ENCODE measurements around the gene VEGFA. TPM values are rescaled to one million over a fixed set of nuclear protein-coding genes. Genes with fewer than 3 reads are reported as not detected.

VEGFA gene
- total RNA-seq, 1 donor from 2014 or later, result 194 TPM

DNA sequence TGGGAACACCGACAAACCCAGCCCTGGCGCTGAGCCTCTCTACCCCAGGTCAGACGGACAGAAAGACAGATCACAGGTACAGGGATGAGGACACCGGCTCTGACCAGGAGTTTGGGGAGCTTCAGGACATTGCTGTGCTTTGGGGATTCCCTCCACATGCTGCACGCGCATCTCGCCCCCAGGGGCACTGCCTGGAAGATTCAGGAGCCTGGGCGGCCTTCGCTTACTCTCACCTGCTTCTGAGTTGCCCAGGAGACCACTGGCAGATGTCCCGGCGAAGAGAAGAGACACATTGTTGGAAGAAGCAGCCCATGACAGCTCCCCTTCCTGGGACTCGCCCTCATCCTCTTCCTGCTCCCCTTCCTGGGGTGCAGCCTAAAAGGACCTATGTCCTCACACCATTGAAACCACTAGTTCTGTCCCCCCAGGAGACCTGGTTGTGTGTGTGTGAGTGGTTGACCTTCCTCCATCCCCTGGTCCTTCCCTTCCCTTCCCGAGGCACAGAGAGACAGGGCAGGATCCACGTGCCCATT lies 15.3 kb downstream of the VEGFA start:
- Histone ChIP-seq H3K27me3 (no peaks in the 10 kb centered on the region), H3K27ac (no peak overlapping the region), H3K4me3 (no peak overlapping the region), H3K36me3 (peaks cover 0 to 40% of the 10 kb centered on the region in 2 donors), H3K9me3 (no peaks in the 10 kb centered on the region), H3K4me1 (peaks cover 5% of the 10 kb centered on the region)
- intact Hi-C loops (cut with DNase I), result no loop called here
- no peak for DNase-seq (ENCODE audit: extremely low spot score in 2 of 2)
- TF ChIP-seq POLR2AphosphoS5 (IDR thresholded peaks at IDR 0.05; ENCODE audit: insufficient read depth in 1 of 2, low read depth in 1 of 2) (no peak), POLR2A (IDR thresholded peaks at IDR 0.05) (no peak)
- TF ChIP-seq, protein P1, sequence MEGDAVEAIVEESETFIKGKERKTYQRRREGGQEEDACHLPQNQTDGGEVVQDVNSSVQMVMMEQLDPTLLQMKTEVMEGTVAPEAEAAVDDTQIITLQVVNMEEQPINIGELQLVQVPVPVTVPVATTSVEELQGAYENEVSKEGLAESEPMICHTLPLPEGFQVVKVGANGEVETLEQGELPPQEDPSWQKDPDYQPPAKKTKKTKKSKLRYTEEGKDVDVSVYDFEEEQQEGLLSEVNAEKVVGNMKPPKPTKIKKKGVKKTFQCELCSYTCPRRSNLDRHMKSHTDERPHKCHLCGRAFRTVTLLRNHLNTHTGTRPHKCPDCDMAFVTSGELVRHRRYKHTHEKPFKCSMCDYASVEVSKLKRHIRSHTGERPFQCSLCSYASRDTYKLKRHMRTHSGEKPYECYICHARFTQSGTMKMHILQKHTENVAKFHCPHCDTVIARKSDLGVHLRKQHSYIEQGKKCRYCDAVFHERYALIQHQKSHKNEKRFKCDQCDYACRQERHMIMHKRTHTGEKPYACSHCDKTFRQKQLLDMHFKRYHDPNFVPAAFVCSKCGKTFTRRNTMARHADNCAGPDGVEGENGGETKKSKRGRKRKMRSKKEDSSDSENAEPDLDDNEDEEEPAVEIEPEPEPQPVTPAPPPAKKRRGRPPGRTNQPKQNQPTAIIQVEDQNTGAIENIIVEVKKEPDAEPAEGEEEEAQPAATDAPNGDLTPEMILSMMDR (IDR thresholded peaks at IDR 0.05), result no peak

DNA sequence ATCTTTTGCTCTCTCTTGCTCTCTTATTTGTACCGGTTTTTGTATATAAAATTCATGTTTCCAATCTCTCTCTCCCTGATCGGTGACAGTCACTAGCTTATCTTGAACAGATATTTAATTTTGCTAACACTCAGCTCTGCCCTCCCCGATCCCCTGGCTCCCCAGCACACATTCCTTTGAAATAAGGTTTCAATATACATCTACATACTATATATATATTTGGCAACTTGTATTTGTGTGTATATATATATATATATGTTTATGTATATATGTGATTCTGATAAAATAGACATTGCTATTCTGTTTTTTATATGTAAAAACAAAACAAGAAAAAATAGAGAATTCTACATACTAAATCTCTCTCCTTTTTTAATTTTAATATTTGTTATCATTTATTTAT lies 15.9 kb downstream of the VEGFA start:
- Histone ChIP-seq H3K9me3 (no peaks in the 10 kb centered on the region), H3K27me3 (no peaks in the 10 kb centered on the region), H3K4me1 (peaks cover 5% of the 10 kb centered on the region), H3K27ac (no peak overlapping the region), H3K4me3 (no peak overlapping the region), H3K36me3 (peaks cover 0 to 35% of the 10 kb centered on the region in 2 donors)
- no peak for DNase-seq (ENCODE audit: extremely low spot score in 2 of 2)
- intact Hi-C loops (cut with DNase I), result no loop called here
- TF ChIP-seq POLR2A (IDR thresholded peaks at IDR 0.05) (no peak), POLR2AphosphoS5 (IDR thresholded peaks at IDR 0.05; ENCODE audit: insufficient read depth in 1 of 2, low read depth in 1 of 2) (no peak)
- TF ChIP-seq, protein P1 (IDR thresholded peaks at IDR 0.05), result no peak

DNA sequence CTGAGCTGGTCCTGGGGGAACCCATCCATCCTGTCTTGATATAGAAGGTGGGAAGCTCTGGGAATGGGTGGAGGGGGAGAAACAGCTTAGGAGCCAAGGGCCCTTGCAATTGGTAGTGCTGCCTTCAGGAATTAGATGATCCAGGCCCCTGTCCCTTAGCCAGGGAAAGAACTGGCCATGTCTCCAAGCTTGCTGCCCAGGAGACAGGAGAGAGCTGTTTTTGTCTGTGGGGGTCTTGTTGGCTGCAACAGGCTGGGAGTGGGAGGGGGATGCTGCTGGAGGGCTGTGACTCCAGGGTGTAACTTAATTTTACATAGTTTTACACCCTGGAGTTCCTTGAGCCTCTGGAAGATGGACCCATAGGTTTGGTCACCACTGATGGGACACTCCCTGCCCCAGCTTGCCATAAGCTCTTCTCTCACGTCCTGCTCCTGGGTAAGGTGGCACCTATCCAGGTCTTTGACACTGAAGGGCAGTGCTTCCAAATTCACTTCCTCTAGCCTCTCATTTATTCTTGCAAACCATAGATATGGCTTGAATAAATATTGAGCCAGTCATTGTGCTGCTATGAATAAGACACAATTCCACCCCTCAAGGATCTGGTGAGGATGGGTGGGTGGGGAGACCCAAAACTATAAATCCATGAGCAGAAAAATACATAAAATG lies 16.8 kb downstream of the VEGFA start:
- no peaks in the 10 kb centered on the region for H3K27me3 ChIP-seq
- intact Hi-C loops (cut with DNase I), result no loop called here
- H3K27ac ChIP-seq, result no peak overlapping the region

DNA sequence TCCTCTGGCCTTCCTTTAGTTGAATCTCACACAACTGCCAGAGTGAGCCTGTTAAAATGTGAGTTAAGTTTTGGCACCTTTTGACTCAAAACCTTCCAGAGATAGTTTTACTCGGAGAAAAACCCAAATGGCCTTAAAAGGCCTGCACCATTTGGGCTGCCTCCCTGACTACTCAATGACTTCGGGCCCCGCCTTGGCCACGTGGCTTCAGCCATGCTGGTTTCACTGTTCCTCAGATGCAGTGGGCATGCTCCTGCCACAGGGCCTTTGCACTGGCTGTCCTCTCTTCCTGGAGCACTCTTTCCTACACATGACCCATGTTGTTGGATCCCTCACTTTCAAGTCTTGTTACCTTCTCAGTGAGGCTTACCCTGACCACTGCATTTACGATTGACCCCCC lies 18.3 kb downstream of the VEGFA start:
- Histone ChIP-seq H3K36me3 (peaks cover 0 to 21% of the 10 kb centered on the region in 2 donors), H3K9me3 (no peaks in the 10 kb centered on the region), H3K4me1 (peaks cover 5% of the 10 kb centered on the region), H3K27me3 (no peaks in the 10 kb centered on the region), H3K4me3 (no peak overlapping the region), H3K27ac (peak overlapping the region; percentile 20)
- TF ChIP-seq POLR2AphosphoS5 (IDR thresholded peaks at IDR 0.05; ENCODE audit: insufficient read depth in 1 of 2, low read depth in 1 of 2), result no peak
- TF ChIP-seq, protein P1 (IDR thresholded peaks at IDR 0.05), result no peak
- TF ChIP-seq POLR2A (IDR thresholded peaks at IDR 0.05), result no peak
- DNase-seq (ENCODE audit: extremely low spot score in 2 of 2), result no peak
- intact Hi-C loops (cut with DNase I), result no loop called here

More for the DNA sequence above, 16.8 kb downstream of the VEGFA start:
- TF ChIP-seq POLR2A (IDR thresholded peaks at IDR 0.05) (no peak), POLR2AphosphoS5 (IDR thresholded peaks at IDR 0.05; ENCODE audit: insufficient read depth in 1 of 2, low read depth in 1 of 2) (no peak)
- TF ChIP-seq, protein P1 (IDR thresholded peaks at IDR 0.05), result no peak
- no peak overlapping the region for H3K4me3 ChIP-seq
- peaks cover 0 to 29% of the 10 kb centered on the region in 2 donors for H3K36me3 ChIP-seq
- H3K9me3 ChIP-seq, result no peaks in the 10 kb centered on the region
- DNase-seq (ENCODE audit: extremely low spot score in 2 of 2), result no peak
- H3K4me1 ChIP-seq, result peaks cover 5% of the 10 kb centered on the region

DNA sequence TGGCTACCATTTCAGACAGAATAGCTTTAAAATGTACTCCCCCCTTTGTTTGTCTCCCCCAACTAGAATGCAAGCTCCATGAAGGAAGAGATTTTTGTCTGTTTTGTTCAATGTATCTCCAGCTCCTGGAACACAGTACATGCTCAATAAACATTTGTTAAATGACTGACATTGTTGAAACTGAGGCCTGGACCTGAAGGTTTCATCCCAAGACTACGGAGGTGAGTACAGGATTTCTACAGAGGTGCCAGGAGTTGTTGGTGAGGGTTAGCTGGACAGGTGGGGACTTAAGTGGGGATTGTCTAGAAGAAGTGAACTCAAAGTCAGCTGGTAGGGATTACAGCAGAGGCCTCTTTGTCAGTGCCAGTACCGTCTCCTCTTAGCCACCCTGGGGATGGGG lies 19.4 kb downstream of the VEGFA start:
- H3K9me3 ChIP-seq, result no peaks in the 10 kb centered on the region
- TF ChIP-seq, protein P1 (IDR thresholded peaks at IDR 0.05), result no peak
- no peak for TF ChIP-seq POLR2A (IDR thresholded peaks at IDR 0.05)
- TF ChIP-seq POLR2AphosphoS5 (IDR thresholded peaks at IDR 0.05; ENCODE audit: insufficient read depth in 1 of 2, low read depth in 1 of 2), result no peak
- peaks cover 0 to 13% of the 10 kb centered on the region in 2 donors for H3K36me3 ChIP-seq
- H3K27me3 ChIP-seq, result no peaks in the 10 kb centered on the region
- no peak for DNase-seq (ENCODE audit: extremely low spot score in 2 of 2)
- H3K4me1 ChIP-seq, result peaks cover 5% of the 10 kb centered on the region
- no peak overlapping the region for H3K4me3 ChIP-seq
- intact Hi-C loops (cut with DNase I), result no loop called here
- H3K27ac ChIP-seq, result peak overlapping the region; percentile 72

All from vagina (tissue), 2 donors.